G401 (cell line): ENCODE measurements around the gene HNRNPUL1. TPM values are rescaled to one million over a fixed set of nuclear protein-coding genes. Genes with fewer than 3 reads are reported as not detected.
"Not testable (repeated sequence)": the region's sequence is repeated elsewhere in the genome, so short reads cannot be mapped to it uniquely, and the experiment has no call there.

ENCODE experiments used
- DNase-seq: peaks from one replicate; pipeline ENCODE4 v3.0.0-alpha.2; 2015; ENCODE audit warnings: low spot score
- in situ Hi-C: cut with HindIII; loops from 2 replicates; pipeline ENCODE4 v1.10.0; 2016; ENCODE audit warnings: low sequenced_read_pairs, mixed read lengths
- total RNA-seq: library from RNA; depleted of rRNA; stranded (reverse); fragments of >200 nt; shearing (Covaris generic); gene quantifications from 2 replicates; pipeline ENCODE4 v1.2.3, GENCODE V29; 2014

HNRNPUL1 gene
- total RNA-seq, 1 experiment from 2014 or later = 116 TPM

DNA sequence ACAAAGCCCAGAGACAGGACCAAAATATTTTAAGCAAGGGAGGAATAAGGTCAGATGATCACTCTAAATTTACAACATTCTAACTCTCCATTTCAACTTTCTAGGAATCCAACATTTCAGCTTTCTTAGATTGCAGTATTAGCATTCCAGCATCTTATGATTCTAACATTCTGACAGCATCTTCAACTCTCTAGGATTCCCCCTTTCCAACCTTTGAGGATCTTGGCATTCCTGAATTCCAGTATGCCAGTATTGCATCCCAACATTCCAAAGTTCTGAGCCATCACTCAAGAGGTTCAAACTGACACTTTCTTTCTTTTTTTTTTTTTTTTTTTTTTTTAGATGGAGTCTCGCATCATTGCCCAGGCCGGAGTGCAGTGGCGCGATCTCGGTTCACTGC, 75.8 kb downstream of the HNRNPUL1 start:
- DNase-seq = no peak
- in situ Hi-C loops = no loop called here

DNA sequence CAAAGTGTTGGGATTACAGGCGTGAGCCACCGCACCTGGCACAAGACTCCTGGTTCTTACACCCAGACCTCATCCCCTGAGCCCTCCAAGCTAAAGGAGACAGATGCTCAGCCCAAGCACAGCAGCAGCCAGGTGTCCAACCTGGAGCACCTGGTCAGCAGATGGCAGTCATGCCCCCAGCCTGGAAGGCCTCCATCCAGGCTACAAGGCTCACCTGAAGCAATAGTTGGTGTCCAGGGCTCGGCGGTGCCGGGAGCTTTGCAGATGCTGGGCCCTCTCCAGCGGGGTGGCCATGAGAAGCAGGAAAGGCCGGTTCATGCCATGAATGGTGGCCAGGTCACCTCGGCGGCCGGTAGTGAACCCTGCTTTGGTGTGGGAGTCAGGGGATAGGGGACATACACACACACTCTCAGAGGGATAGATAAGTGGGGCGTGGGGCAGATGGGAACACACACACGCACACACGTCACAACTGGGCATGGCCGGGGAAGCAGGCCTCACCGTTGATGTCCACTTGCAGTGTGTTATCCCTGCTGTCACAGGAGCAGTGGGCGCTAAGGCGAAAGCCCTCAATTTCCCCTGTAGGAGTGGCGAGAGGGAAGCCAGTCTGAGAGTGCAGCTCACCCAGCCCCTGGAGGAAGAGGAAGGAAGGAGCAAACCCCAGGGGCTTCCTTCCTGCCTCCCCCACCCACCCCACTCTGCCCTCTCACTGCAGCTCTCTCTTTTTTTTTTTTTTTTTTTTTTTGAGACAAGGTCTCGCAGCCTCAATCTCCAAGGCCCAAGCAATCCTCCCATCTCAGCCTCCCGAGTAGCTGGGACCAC, 77.7 kb downstream of the HNRNPUL1 start:
- in situ Hi-C loops = no loop called here
- DNase-seq = no peak

DNA sequence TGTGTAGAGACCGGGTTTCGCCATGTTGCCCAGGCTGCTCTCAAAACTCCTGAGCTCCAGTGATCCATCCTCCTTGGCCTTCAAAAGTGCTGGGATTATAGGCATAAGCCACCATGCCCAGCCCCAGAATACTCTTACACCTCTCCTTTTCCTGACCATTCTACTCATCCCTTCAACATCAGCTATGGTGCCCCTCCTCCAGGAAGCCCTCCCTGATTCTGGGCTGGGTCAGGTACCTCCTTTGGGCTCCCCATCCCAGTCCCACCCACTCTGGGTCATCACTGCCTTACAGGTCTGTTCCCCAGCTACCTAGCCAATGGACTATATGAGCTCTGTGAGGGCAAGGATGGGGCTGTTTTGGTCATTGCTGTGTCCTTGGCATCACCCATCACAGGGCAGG, 80.0 kb downstream of the HNRNPUL1 start:
- in situ Hi-C loops = no loop called here
- DNase-seq = no peak

DNA sequence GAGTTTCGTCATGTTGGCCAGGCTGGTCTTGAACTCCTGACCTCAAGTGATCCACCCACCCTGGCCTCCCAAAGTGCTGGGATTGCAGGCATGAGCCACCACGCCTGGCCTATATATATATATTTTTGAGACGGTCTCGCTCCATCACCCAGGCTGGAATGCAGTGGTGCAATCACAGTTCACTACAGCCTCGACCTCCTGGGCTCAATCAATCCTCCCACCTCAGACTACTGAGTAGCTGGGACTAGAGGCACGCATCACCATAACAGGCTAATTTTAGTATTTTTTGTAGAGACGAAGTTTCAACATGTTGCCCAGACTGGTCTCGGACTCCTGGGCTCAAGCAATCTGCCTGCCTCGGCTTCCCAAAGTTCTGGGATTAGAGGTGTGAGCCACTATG, 82.7 kb downstream of the HNRNPUL1 start:
- in situ Hi-C loops, DNase-seq: not testable (repeated sequence)

DNA sequence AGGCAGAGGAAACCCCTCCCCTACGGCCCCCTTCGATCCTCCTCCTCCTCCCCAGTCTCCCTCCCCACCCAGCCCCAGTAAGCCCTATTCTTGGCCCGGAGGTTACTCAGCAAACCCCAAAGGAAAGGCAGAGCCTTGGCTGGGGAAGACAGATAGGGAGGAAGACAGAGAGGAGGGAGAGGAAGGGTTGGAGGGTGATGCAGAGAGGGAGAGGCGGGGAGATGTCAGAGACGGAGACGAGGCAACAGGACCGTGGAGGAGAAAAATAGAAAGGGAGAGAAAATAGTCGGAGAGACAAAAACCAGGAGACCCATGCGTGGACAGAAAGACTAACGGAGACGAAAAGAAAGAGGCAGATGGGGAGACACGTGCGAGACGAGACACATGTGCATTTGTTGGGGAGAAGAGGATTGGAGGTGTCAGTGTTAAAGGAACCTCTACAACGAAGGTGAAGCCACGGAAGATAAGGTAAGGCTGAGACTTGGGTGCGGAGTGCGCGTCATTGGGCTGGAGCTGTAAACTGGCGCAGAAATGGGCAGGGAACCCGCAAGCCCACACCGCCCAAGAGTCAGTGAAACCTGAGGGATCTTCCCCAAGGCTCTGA, 86.7 kb downstream of the HNRNPUL1 start:
- DNase-seq = no peak

DNA sequence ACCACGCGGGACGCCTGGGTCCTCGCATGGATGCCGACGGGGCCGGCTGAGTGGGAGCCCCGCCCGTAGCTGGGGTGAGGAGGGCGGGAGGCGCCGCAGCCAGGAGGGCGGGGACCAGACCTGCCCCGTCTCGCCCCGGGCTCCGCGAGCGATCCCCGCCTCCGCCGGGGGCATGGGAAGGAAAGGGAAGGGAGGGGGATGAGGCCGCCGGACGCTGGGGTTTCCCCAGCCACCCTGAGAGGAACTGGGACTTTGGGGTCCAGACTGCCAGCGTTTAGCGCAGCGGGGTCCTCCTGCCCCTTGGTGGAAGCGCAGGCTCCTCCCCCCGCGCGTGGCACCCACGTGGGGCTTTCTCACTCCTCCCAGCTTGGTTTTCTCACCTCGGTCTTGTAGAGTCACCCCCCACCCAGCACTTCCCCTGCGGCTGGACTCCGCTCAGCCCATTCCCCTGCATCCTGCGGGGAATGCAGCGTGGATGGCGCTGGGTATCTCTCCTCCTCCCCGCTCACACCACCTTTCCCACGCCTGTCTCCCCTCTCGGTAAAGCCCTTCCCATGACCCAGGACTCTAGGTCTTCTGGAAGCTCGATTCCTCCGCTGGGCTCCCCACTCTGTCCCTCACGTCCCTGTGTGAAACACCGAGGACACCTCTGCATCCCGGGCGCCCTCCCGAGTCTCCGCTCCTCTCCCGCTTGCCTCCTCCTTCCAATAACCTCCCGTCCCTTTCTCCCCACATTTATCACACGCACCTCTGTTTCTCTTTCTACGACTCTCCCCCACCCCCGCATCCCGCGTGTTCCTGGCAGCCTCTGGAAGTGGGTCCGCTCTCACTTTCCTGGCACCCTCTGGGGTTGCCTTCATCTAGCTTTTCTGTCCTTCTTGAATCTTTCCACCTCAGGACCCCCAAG, 87.4 kb downstream of the HNRNPUL1 start:
- in situ Hi-C loops = no loop called here
- DNase-seq = no peak

More for the DNA sequence above, 86.7 kb downstream of the HNRNPUL1 start:
- in situ Hi-C loops = no loop called here

DNA sequence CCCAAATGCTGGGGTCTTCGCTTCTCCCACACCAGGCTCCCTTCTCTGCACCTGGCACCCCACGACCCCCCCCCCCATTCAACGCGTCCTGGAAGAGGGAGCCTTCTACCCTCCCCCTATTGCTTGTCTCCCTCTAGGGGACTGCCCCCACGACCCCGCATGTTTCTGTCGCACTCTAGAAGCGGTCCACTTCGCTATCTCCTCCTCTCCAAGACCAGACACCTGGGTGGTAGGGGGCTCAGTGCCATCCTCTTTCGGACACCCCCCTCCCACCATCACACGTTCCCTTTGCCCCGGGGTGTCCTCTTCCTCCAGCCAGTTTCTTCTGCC, 88.1 kb downstream of the HNRNPUL1 start:
- DNase-seq = no peak

DNA sequence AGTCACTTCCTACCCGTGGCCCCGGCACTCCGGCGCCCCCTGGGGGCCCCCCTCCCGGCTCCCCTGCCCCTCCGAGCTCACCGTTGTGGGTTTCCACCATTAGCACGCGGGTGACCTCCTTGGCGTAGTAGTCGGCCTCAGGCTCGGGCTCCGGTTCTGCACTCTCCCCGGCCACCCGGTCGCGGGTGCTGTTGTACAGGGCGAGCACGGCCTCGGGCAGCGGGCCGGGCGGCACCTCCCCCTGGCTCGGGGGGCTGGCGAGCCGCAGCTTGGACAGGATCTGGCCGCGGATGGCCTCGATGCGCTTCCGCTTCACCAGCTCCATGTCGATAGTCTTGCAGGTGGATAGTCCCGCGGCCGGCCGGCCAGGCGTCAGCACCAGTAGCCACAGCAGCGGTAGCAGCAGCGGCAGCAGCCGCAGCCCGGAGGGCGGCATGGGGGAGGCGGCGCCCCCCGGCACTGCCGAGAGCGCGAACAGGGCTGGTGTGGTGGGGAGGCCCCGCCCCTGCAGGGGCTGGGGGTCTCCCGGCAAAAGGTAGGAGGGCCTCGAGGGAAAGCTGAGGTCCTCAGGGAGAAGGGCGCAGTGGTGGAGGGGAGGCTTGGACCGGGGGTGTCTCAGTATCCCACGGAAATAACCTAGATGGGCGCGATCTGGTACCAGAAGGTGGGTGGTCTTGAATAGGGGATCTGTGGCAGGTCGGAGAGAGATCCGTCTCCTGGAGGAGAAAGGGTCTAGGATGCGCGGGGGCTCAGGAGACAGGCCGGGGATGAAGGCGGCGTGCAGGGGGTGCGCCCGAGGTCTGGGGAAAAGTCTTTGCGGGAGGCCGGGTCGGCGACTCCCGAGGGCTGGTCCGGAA, 88.7 kb downstream of the HNRNPUL1 start:
- in situ Hi-C loops = no loop called here
- no peak for DNase-seq

More for the DNA sequence above, 88.1 kb downstream of the HNRNPUL1 start:
- in situ Hi-C loops = no loop called here

DNA sequence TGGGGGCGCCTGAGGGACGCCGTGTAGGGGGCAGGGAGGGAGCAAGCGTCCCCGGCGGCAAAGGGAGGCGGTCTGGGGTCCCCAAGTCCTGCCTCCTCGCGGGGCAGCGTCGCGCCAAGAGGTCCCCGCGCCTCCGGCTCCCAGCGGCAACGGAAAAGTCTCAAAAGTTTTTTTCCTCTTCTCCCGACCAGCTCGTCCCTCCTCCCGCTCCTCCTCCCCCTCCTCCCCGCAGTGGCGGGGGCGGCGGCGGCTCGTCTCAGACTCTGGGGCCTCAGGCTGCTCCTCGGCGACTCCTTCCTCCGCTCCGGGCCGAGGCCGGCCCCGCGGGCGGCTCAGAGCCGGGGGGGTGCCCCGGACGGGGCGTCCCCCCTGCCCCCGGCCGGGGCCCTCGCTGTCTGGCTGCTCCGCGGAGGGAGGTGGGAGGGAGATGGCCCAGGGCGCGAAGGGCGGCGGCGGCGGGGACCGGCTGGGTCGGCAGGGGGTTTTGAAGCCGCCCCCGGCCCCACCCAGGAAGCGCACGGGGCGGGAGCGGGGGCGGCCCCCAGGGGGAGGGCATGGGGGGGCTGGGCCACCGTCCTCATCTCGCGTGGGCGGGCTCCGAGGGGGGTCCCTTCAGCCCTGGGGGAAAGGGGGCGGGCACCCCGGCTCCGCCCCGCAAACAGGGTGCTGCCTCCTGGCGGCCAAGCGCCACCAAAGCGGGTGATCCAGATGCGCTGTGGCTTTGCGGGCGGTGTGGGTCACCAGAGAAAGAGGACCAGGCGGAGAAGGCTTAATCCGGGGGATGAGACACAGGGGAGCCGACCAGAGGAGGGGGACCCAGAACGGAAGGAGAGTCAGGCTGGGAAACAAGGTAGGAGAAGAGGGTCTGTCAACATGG, 89.5 kb downstream of the HNRNPUL1 start, which contains the start of gene TGFB1:
TSS of gene TGFB1 (minus strand) at position 457 of the 877 bp plus-strand sequence. CDS start 878 bp downstream, outside the sequence.
- in situ Hi-C loops = no loop called here
- DNase-seq = peak; percentile 20

DNA sequence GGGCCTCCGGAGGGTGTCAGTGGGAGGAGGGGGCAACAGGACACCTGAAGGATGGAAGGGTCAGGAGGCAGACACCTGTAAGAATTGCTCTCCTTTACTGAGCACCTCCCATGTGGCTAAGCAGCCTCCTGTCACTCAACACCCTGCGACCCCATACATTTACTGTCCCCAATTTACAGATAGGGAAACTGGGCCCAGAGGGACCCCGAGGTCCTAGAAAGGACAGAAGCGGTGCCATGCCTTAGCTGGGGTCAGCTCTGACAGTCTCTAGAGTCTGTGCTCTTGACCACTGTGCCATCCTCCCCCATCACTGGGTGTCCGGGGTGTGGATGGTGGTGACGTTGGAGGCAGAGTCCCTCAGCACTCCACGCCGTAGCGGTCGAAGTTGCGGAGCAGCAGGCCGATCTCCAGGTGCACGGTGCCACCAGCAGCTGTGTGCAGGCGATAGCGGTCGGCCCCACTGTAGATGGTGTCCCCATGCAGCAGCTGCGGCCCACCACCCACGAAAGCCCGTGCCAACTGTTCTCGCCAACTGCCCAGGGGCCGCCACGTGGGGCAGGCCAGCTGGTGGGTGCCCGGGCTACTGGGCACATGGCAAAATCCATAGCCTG, 90.3 kb downstream of the HNRNPUL1 start:
- DNase-seq = no peak
- in situ Hi-C loops = no loop called here

DNA sequence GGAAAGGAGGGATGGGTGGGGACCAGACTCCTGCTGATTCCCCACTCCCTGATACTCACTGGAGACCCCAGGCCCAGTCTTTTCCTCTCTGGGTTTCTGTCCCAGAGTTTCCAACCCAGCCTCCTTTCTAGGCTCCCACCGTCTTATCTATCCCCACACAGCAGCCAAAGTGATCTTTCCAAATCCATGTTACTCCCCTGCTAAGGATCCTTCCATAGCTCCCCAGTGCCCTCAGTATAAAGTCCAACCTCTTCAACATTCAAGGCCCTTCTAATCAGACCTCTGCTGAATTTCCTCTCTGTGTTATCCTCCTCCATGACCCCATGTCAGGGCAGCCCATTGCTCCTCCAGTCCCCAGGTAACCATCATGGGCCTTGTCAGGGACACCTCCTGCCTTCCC, 90.9 kb downstream of the HNRNPUL1 start:
- in situ Hi-C loops = no loop called here

DNA sequence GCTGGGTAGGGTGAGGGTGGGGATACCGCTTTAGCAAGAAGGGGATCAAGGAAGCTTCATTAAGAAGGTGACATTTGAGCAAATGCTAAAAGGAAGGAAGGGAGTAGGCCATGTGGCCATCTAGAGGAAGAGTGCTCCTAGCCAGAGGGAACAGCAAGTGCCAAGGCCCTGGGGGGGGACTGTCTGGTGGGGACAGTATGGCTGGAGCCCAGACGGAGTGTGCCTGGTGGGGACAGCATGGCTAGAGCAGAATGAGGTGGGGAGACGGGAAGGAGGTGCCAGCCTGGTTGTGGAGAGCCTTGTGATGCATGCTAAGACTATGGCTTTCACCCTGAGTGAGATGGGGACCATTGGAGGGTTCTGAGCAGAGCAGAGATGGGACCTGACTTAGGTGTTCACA, 91.6 kb downstream of the HNRNPUL1 start:
- no peak for DNase-seq

More for the DNA sequence above, 90.9 kb downstream of the HNRNPUL1 start:
- DNase-seq = no peak

DNA sequence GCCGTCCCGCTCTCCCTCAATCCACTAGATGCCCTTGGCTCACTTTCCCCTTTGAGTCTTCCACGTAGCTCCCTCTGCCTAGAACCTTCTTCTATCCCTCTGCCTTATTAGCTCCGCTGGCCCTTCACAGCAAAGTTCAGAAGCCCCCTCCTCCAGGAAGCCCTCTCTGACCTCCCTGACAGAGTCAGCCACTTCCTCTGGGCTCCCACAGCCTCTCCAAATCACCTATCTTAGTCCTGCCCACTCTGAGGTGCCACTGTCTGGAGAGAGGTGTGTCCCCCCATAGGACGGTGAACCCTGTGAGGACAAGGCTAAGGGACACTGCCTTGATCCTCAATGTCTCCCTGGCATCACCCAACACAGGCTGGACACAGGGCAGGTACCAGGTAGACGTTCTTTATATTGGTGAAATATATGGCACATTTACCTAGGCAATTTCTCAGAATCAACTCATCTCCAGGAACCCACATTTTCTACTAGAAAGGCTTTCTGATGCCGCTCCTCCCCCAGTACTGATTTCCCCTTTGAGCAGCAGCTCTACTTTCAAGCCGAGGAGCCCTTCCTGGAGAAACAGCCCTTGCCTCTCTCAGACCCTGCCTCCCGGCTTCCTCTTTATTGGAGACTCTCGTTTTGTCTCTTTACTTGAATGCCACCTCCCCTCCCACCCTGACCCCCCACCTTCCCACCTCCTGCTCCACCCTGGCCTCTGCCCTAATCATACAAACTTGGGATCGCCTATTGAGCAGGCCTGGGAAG, 93.0 kb downstream of the HNRNPUL1 start:
- DNase-seq = no peak
- in situ Hi-C loops = no loop called here

More for the DNA sequence above, 91.6 kb downstream of the HNRNPUL1 start:
- in situ Hi-C loops = no loop called here
